NCI-H345 treated with DMSO at 0.1 percent for 48 hours (cell line): ENCODE data around the gene SNRNP48.

Source experiments
- DNase-seq: peaks from one replicate; lab custom pipeline; 2025; ENCODE audit not compliant: unreplicated experiment; lab: John Stamatoyannopoulos, UW

SNRNP48 gene

DNA sequence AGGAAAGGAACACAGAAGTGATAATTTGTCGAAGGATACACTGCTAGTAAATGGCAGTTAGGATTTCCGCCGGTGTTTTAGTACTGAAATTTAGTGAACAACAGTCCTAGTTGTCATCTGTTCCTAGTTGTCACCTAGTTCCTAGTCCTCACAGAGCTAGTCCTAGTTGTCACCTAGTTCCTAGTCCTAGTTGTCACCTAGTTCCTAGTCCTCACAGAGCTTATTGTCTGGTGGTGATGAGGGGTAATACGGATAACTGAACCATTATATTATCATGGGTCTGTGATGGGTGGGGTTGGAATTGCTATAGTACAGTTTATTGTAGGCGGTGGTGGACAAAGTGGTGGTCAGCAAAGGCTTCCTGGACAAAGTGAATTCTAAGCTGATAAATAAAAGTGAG, 1.8 kb downstream of the SNRNP48 start:
- no peak for DNase-seq

GRCh38 chr6:7593229-7593628, 3.2 kb downstream of the SNRNP48 start:
- no peak for DNase-seq

DNA sequence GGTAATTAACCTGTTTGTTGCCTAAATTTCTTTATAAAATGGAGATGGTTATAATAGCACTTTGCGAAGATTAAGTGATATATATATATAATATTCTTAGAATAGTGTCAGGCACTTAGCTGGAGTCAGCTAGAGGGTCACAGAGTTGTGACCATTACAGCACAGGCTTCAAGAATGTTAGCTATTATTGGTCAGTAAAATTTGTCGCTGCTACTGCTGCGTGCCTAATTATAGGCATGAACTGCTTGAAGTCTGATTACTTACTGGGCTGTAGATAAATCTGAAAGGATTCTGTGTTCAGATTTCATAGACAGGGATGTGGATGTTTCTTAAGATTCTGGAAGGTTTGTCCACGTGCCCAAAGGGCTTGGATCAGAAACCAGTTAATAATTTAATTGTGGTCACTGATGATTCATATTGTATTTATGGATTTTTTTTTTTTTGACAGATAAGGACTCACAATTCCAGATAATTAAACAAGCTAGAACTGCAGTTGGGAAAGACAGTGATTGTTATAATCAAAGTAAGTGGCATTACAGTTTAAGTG, 4.7 kb downstream of the SNRNP48 start:
- DNase-seq: no peak

DNA sequence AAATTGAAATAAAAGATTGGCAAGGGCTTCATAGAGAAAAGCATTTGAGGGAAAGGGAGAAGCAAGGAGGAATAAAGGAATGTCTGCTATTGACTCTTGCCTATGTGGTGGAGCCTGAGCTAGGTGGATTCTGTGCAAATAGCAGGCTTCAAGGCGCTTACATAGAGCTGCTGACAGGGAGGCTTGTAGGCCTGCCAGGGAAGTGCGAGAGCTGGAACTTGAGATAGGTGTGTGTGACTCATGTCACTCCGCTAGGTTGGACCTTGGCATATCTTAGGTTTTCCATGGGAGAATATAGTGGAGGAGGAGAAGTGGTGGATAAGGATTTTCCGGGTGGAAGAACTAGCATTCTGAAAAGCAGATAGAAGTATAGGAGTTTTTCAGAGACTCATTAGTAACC, 14.0 kb downstream of the SNRNP48 start:
- no peak for DNase-seq

DNA sequence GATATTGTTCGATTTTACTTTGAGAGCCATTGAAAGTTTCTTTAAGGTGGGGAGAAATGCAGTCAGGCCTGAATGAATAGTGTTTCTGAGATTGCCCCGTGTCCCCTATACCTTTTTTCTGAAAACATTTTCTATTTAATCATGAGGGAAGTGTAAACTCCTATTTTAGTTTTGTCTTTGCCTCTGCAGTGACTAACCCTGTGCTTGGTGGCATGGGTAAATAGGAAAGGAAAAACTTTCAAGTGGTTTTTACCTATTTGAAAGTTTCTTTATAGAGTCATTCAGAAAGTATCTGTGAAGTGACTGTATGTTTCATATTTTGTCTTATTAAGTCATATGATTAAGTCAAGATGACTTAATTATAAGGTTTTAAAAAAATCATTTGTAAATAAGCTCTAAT, 14.5 kb downstream of the SNRNP48 start:
- no peak for DNase-seq

DNA sequence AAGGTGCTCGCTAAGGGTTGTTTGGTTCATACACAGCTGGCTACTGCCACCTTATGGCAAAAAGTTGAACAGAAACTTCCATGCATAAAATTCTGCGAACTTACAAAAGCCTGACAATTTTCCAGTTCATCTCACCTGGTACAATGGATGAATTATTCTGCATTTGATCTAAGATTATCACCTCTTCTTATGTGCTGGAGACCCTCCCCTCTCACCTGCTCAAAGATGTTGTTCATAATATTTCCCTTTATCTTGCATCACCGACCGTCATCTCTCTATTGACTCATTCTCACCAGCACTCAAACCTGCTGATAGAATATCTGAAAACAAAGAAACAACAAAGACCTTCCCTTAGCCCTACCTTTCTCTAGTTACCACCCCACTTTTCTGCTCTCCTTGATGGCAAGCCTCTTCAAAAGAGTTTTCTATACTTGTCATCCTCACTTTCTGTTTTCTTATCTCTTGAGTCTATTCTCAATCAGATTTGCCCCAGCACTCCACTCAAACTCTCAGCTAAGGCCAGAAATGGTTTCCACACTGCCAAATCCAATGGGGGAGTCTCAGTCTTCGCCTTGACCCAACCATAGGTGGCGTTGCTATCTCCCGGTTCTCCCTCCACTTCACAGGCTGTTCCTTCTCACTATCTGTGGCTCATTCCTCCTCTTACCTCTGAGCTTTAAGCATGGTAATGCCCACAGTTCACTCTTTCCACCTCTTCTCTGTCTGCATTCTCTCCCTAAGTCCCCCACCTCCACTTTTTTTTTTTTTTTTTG, 25.8 kb downstream of the SNRNP48 start:
- no peak for DNase-seq

DNA sequence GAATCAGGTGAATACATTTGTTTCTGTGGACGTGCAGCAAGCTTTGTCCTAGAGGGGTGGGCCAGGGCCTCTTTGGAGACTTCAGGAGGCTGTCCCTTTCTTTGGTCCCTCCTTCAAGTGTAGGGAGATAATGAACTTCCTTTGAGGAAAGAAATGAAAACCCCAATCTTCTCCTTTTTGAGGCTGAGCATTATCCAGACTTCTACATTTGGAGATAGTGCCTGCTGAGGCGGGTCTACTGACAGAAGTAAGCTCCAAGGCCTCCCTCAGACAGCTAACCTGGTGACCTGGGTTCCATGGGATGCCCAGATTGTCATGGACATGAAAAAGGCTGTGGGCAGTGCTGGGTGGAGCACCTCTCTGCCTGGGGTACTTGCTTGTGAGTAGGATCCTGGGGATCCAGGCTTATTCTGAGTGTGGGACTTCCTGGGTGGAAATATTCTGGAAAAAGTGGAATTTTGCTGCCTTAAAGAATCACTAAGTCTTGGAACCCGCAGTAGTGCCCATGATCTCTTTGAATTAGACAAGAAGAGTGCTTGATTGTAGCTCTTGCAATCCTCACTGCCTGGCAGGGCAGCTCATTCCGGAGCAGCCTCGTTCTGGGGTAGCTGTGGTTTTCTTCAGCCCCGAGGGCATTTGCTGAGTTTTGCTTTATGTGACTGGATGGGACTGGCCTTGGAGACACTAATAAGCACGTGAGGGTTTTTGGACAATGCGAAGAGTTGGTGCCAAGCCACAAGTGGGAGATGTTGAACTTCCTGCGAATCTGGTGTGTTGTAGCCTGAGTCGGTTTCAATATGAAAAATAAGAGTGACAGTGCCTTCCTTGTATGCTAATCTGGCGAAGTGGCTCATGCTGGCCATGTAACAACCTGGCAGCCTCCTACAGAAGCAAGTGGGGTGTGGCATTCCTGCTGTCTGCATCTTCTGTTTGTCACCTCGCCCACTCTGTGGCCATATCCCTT, 28.1 kb downstream of the SNRNP48 start:
- DNase-seq: no peak

- DNase-seq: no peak
Measured at GRCh38 chr6:7621761-7622160, 31.8 kb downstream of the SNRNP48 start.

GRCh38 chr6:7624796-7625710, 35.1 kb downstream of the SNRNP48 start:
- no peak for DNase-seq

- DNase-seq: no peak
Measured at GRCh38 chr6:7628479-7628878, 38.5 kb downstream of the SNRNP48 start.

GRCh38 chr6:7628909-7629308, 38.9 kb downstream of the SNRNP48 start:
- no peak for DNase-seq

DNA sequence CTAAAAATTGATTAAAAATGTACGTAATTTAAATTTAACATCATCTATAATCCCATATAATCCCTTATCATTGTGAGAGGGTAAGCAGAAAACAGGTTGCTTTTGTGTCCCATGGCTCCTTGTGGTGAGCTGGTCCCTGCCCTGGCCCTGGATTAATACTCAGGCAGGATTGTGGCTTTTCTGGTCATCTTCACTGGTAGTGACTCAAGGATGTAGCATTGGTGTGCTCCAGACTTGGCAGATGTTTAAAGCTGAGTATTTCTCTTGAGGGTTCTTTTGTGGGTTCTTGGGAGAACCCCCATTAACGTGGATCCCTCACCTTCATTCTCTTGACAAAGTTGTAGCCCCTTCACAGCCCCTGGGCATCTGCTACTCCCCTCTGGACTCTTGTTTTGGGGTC, 39.3 kb downstream of the SNRNP48 start:
- no peak for DNase-seq

GRCh38 chr6:7630792-7631191, 40.8 kb downstream of the SNRNP48 start:
- no peak for DNase-seq

- DNase-seq: no peak
Measured at GRCh38 chr6:7631466-7631865, 41.5 kb downstream of the SNRNP48 start.

DNA sequence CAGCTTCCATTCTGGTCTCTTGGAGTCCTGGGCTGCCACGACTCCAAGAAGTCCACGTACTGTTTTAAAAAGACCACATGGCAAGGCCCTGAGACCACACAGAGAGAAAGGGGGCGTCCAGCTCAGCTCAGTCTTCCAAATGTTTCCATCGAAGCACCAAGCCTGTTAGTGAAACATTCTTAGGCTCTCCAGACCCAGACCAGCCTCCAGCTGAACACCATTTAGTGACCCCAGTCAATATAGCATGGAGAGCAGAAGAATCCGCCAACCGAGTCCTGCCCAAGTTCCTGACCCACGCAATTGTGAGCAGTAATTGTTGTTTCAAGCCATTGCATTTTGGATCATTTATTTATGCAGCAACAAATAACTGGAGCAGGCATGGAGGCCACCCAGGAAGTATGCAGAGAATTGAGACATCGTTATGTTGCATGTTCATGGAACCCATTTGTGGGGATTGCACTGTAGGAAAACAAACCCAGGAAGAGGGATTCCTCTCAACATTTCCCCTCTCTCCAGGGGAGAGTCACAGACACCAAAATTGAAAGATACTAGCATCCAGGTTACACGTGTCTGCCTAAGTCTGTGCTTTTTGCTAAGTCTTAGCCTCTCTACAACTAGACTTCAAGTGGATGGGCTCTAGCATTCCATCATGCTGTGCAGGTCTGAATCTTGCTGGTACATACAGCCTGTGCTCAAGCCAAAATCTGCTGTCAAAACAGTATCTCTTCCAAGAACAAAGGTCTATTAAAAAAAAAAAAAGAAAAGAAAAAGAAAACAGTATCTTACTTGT, 42.7 kb downstream of the SNRNP48 start:
- DNase-seq: no peak

- no peak for DNase-seq
Measured at GRCh38 chr6:7633361-7633760, 43.4 kb downstream of the SNRNP48 start.

DNA sequence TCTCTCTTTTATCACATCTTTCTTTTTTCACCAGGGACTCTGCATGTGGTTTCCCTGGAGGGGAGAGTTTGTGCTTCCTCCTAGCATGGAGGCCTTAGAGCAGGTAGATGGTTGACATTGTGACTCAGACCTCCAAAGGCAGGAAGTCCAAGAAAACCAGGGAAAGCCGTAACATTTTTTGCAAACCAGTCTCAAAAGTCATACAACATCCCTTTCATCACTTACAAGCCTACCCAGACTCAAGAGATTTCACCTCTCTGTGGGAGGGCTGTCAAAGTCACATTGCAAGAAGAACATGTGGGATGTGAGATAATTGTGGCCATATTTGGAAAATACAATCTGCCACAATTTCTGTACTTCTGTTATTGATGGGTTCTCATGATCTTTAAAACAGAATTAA, 46.2 kb downstream of the SNRNP48 start:
- DNase-seq: no peak

DNA sequence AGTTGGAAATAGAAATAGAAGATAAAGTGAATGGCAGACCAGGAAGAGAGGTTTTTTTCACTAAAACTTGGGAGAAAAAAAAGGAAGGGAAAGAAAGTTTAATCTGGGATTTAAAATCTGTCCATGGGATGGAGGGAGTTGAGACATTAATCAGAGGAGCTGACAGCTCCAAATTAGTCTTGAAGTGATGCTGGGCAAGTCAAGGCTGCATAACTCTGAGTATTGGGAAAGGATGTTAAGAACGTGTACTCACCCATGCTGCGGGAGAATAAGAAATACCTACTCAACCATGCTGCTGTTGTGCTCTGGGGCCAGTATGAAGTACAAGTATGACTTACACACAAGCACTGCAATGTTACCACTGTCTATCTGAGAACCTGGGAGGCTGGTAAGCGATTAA, 47.5 kb downstream of the SNRNP48 start:
- DNase-seq: no peak

- DNase-seq: no peak
Measured at GRCh38 chr6:7639427-7639826, 49.4 kb downstream of the SNRNP48 start.

DNA sequence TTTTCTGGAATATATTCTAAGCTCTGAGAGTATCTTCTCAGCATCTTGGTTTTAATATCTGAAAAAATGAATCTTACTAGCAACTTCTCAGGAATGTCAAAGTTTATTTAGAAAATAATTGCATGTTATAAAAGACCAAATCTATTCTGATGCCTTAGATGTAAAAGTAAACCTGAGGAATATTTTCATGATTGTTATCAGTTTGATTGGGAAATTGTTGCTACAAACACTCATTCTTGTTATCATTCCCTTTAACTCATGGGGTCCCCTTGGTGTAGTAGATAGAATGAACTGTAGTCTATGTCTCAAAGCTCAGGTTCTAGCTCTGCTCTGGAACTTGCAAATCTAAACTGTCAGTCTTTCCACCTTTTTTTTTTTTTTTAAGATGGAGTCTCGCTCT, 50.0 kb downstream of the SNRNP48 start:
- no peak for DNase-seq
